Right atrium auricular region (tissue), 2 donors: ENCODE results near the gene RPL22. TPM values are rescaled to one million over a fixed set of nuclear protein-coding genes. Genes with fewer than 3 reads are reported as not detected.

ENCODE experiments used
- DNase-seq: peaks from one replicate; pipeline ENCODE4 v3.0.0-alpha.2; 2019; ENCODE audit warnings: low spot score
- H3K27ac ChIP-seq, 2 donors: fragments of 200-600 bp; sonication (generic); 1 replicate in 1 of 2; 2 replicates in 1 of 2; pipeline ENCODE4 v1.5.1; 2016 to 2019
- H3K27me3 ChIP-seq, 2 donors: fragments of 200-600 bp; sonication (generic); one replicate each; pipeline versions ENCODE4 v1.5.1 to v1.6.0; 2017 to 2019
- H3K36me3 ChIP-seq: fragments of 200-600 bp; sonication (generic); one replicate; pipeline ENCODE4 v1.5.1; 2016
- H3K4me1 ChIP-seq, 2 donors: fragments of 200-600 bp; sonication (generic); one replicate each; pipeline versions ENCODE4 v1.5.1 to v1.6.0; 2017 to 2019
- H3K4me3 ChIP-seq, 2 donors: fragments of 200-600 bp; sonication (generic); 1 replicate in 1 of 2; 2 replicates in 1 of 2; pipeline ENCODE4 v1.5.1; 2017 to 2019; ENCODE audit warnings: mild to moderate bottlenecking in 1 of 2, moderate library complexity in 1 of 2
- H3K9me3 ChIP-seq, 2 donors: fragments of 200-600 bp; sonication (generic); one replicate each; pipeline ENCODE4 v1.5.1; 2019
- total RNA-seq, 2 donors: library from RNA; depleted of rRNA; stranded (reverse); fragments of >200 nt; gene quantifications; one replicate each; pipeline ENCODE4 v1.1.0, GENCODE V29; 2016
- TF ChIP-seq, protein P1 (sequence below), 2 donors: fragments of 200-600 bp; sonication (generic); IDR thresholded peaks; one replicate each; pipeline ENCODE4 v1.5.1; 2019; ENCODE audit warnings: antibody characterized with exemption in 2 of 2

RPL22 gene
- total RNA-seq, 2 donors from 2014 or later: 75.4 to 115 TPM

DNA sequence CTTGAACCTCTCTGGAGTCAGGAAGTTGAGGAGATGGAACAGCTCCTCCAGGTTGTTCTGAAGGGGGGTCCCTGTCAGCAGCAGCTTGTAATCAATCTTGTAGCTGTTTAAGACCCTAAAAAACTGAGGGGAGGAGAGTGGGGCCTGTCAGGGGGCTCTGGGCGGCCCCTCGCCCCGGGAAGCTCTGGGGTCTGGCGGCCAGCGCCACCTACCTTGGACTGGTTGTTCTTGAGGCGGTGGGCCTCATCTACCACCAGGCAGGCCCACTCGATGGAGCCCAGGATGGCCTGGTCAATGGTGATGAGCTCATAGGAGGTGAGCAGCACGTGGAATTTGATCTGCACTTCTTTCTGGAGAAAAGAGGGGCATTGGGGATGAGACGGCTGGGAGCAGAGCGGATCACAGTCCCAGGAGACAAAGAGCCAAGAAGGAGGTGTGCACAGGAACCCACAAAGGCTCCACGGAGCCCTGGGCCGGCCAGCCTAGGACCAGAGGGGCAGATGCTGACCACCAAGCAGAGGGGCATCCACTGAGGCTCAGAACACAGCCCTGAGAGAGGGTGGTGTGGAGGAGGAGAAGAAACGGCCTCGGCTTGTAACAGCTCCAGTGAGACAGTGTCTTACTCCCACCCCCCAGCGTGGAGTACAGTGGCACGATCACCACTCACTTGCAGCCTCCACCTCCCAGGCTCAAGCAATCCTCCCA lies 62.7 kb downstream of the RPL22 start:
- no peaks in the 10 kb centered on the region for H3K36me3 ChIP-seq
- H3K27ac ChIP-seq: no peak overlapping the region
- DNase-seq: no peak
- H3K4me3 ChIP-seq: no peak overlapping the region
- no peaks in the 10 kb centered on the region for H3K4me1 ChIP-seq
- H3K27me3 ChIP-seq: no peaks in the 10 kb centered on the region
- no peaks in the 10 kb centered on the region for H3K9me3 ChIP-seq
- TF ChIP-seq, protein P1, sequence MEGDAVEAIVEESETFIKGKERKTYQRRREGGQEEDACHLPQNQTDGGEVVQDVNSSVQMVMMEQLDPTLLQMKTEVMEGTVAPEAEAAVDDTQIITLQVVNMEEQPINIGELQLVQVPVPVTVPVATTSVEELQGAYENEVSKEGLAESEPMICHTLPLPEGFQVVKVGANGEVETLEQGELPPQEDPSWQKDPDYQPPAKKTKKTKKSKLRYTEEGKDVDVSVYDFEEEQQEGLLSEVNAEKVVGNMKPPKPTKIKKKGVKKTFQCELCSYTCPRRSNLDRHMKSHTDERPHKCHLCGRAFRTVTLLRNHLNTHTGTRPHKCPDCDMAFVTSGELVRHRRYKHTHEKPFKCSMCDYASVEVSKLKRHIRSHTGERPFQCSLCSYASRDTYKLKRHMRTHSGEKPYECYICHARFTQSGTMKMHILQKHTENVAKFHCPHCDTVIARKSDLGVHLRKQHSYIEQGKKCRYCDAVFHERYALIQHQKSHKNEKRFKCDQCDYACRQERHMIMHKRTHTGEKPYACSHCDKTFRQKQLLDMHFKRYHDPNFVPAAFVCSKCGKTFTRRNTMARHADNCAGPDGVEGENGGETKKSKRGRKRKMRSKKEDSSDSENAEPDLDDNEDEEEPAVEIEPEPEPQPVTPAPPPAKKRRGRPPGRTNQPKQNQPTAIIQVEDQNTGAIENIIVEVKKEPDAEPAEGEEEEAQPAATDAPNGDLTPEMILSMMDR (IDR thresholded peaks at IDR 0.05): no peak

Other genes starting within 250 kb of the RPL22 start
- 1 to 10 TPM; 3.0 to 4.3 TPM for gene NPHP4, start 207.2 kb downstream of the RPL22 start, total RNA-seq
- gene KCNAB2, start 153.7 kb downstream of the RPL22 start, total RNA-seq: 10 to 100 TPM in 1 of 2 donors, 1 to 10 TPM in 1; 9.3 to 14.3 TPM
- 1 to 10 TPM in 1 of 2 donors, under 1 TPM in 1; 0.07 to 2.0 TPM for gene CHD5, start 19.3 kb downstream of the RPL22 start, total RNA-seq
- 10 to 100 TPM; 28.9 to 53.0 TPM for gene RNF207, start 6.5 kb upstream of the RPL22 start, total RNA-seq
- gene ICMT, start 36.4 kb upstream of the RPL22 start, total RNA-seq: 10 to 100 TPM; 71.4 to 74.4 TPM
- not detected for gene HES3, start 44.6 kb upstream of the RPL22 start, total RNA-seq
- 10 to 100 TPM in 1 of 2 donors, 1 to 10 TPM in 1; 7.6 to 17.4 TPM for gene GPR153, start 61.5 kb upstream of the RPL22 start, total RNA-seq
- 10 to 100 TPM in 1 of 2 donors, 1 to 10 TPM in 1; 6.6 to 10.7 TPM for gene ACOT7, start 194.2 kb upstream of the RPL22 start, total RNA-seq
- gene HES2, start 220.3 kb upstream of the RPL22 start, total RNA-seq: not detected
- gene ESPN, start 225.2 kb upstream of the RPL22 start, total RNA-seq: under 1 TPM in 1 of 2 donors, not detected in 1; 0.47 TPM